ENCODE measurements around the gene GBA2.

GBA2 gene

GRCh38 chr9:35702696-35703095 lies 46.3 kb downstream of the GBA2 start:
- Histone ChIP-seq H3K27me3 (ENCODE audit: insufficient read depth, poor library complexity, severe bottlenecking) (no peaks in the 10 kb centered on the region), H3K4me3 (replicated peaks; ENCODE audit: insufficient read depth, low read length) (no peak overlapping the region), H3K27ac (replicated peaks) (no peak overlapping the region)
- no peak for TF ChIP-seq CTCF (IDR thresholded peaks at IDR 0.05; ENCODE audit: insufficient read depth, low read length)
- TF ChIP-seq SPI1 (IDR thresholded peaks at IDR 0.05; ENCODE audit: borderline replicate concordance, low read depth) = no peak
- DNase-seq (ENCODE audit: low read depth in 1 of 2, low spot score in 1 of 2) = no peak

GRCh38 chr9:35700942-35701341 lies 48.1 kb downstream of the GBA2 start:
- Histone ChIP-seq H3K27me3 (ENCODE audit: insufficient read depth, poor library complexity, severe bottlenecking) (no peaks in the 10 kb centered on the region), H3K4me3 (replicated peaks; ENCODE audit: insufficient read depth, low read length) (no peak overlapping the region), H3K27ac (replicated peaks) (no peak overlapping the region)
- DNase-seq (ENCODE audit: low read depth in 1 of 2, low spot score in 1 of 2) = no peak
- no peak for TF ChIP-seq SPI1 (IDR thresholded peaks at IDR 0.05; ENCODE audit: borderline replicate concordance, low read depth)

- H3K4me3 ChIP-seq (replicated peaks; ENCODE audit: insufficient read depth, low read length) = no peak overlapping the region
- DNase-seq (ENCODE audit: low read depth in 1 of 2, low spot score in 1 of 2) = no peak
- H3K27ac ChIP-seq (replicated peaks) = no peak overlapping the region
- TF ChIP-seq POLR2AphosphoS5 (IDR thresholded peaks at IDR 0.05; ENCODE audit: low read depth) (no peak), SPI1 (IDR thresholded peaks at IDR 0.05; ENCODE audit: borderline replicate concordance, low read depth) (no peak), CTCF (IDR thresholded peaks at IDR 0.05; ENCODE audit: insufficient read depth, low read length) (no peak), GABPA (IDR thresholded peaks at IDR 0.05; ENCODE audit: low read depth) (no peak), REST (IDR thresholded peaks at IDR 0.05; ENCODE audit: insufficient replicate concordance, low read depth) (no peak)
- H3K27me3 ChIP-seq (ENCODE audit: insufficient read depth, poor library complexity, severe bottlenecking) = no peaks in the 10 kb centered on the region
Observed at GRCh38 chr9:35700031-35700430, 49.0 kb downstream of the GBA2 start.

- no peak for DNase-seq (ENCODE audit: low read depth in 1 of 2, low spot score in 1 of 2)
- TF ChIP-seq REST (IDR thresholded peaks at IDR 0.05; ENCODE audit: insufficient replicate concordance, low read depth) (no peak), POLR2AphosphoS5 (IDR thresholded peaks at IDR 0.05; ENCODE audit: low read depth) (no peak), SPI1 (IDR thresholded peaks at IDR 0.05; ENCODE audit: borderline replicate concordance, low read depth) (no peak), CTCF (IDR thresholded peaks at IDR 0.05; ENCODE audit: insufficient read depth, low read length) (no peak), GABPA (IDR thresholded peaks at IDR 0.05; ENCODE audit: low read depth) (no peak)
- H3K27ac ChIP-seq (replicated peaks) = no peak overlapping the region
- no peaks in the 10 kb centered on the region for H3K27me3 ChIP-seq (ENCODE audit: insufficient read depth, poor library complexity, severe bottlenecking)
- H3K4me3 ChIP-seq (replicated peaks; ENCODE audit: insufficient read depth, low read length) = no peak overlapping the region
Observed at GRCh38 chr9:35698231-35698630, 50.8 kb downstream of the GBA2 start.
